Measurements from ENCODE around the gene GLI1. TPM values are rescaled to one million over a fixed set of nuclear protein-coding genes. Genes with fewer than 3 reads are reported as not detected.
"Not testable (repeated sequence)": the region's sequence is repeated elsewhere in the genome, so short reads cannot be mapped to it uniquely, and the experiment has no call there.

The GLI1 gene
- total RNA-seq (10 to 100 TPM in 1 of 2 donors, 1 to 10 TPM in 1; 2.4 to 15.5 TPM), polyA plus RNA-seq (1 to 10 TPM in 1 of 2 donors, under 1 TPM in 1; 0.25 to 2.1 TPM)
- long read RNA-seq, donor 1, partial matches to known transcripts, result 3 of 3 reads
- long read RNA-seq, donor 1, other reads (novel, unspliced or antisense), result 0 of 3 reads
- long read RNA-seq, donor 2, partial matches to known transcripts, result 2 of 3 reads
- long read RNA-seq, donor 2, other reads (novel, unspliced or antisense), result 1 of 3 reads

GRCh38 chr12:57459750-57460467 is at the start of gene GLI1:
Gene GLI1 (plus strand): TSS chr12:57459785. CDS start chr12:57463692, 3,907 bp downstream.
- ATAC-seq (ENCODE audit: low FRiP score), result no peak

GRCh38 chr12:57410534-57410933 is 49.1 kb upstream of the GLI1 start:
- Histone ChIP-seq H3K9me3 (ENCODE audit: control insufficient read depth, low read length) (no peaks in the 10 kb centered on the region), H3K36me3 (ENCODE audit: control insufficient read depth in 1 of 2, insufficient read depth in 2 of 2, low read length in 1 of 2) (no peaks in the 10 kb centered on the region), H3K27me3 (ENCODE audit: control insufficient read depth in 1 of 2, insufficient read depth in 2 of 2, low read length in 1 of 2) (no peaks in the 10 kb centered on the region), H3K4me3 (ENCODE audit: low read length in 2 of 2) (no peak overlapping the region), H3K27ac (ENCODE audit: low read depth in 1 of 2, low read length in 2 of 2) (no peak overlapping the region), H3K4me1 (ENCODE audit: control insufficient read depth in 1 of 2, insufficient read depth in 2 of 2, low read length in 2 of 2) (peaks cover 2 to 3% of the 10 kb centered on the region in 2 donors)
- intact Hi-C loops (cut with DNase I), result no loop called here
- WGBS, 2 donors, result 98 to 99% methylated on average over 4 of the region's 4 CpGs
- ATAC-seq (ENCODE audit: low FRiP score), result no peak
- DNase-seq, result no peak

More at GRCh38 chr12:57459750-57460467, at the start of gene GLI1:
- Histone ChIP-seq H3K27me3 (ENCODE audit: control insufficient read depth in 1 of 2, insufficient read depth in 2 of 2, low read length in 1 of 2) (no peaks in the 10 kb centered on the region), H3K4me1 (ENCODE audit: control insufficient read depth in 1 of 2, insufficient read depth in 2 of 2, low read length in 2 of 2) (no peaks in the 10 kb centered on the region), H3K27ac (ENCODE audit: low read depth in 1 of 2, low read length in 2 of 2) (peak within 1 kb of the TSS in 1 of 2 donors; percentile 43), H3K9me3 (ENCODE audit: control insufficient read depth, low read length) (no peaks in the 10 kb centered on the region), H3K4me3 (ENCODE audit: low read length in 2 of 2) (peak within 1 kb of the TSS; percentile 67 to 70), H3K36me3 (ENCODE audit: control insufficient read depth in 1 of 2, insufficient read depth in 2 of 2, low read length in 1 of 2) (no peaks in the 10 kb centered on the region)
- intact Hi-C loops (cut with DNase I), result no loop called here
- WGBS, 2 donors, result 1 to 2% methylated on average over 7 to 36 of the region's 36 CpGs
- no peak for DNase-seq

- H3K9me3 ChIP-seq (ENCODE audit: control insufficient read depth, low read length); intact Hi-C loops (cut with DNase I); ATAC-seq (ENCODE audit: low FRiP score); H3K27me3 ChIP-seq (ENCODE audit: control insufficient read depth in 1 of 2, insufficient read depth in 2 of 2, low read length in 1 of 2); H3K4me1 ChIP-seq (ENCODE audit: control insufficient read depth in 1 of 2, insufficient read depth in 2 of 2, low read length in 2 of 2); H3K27ac ChIP-seq (ENCODE audit: low read depth in 1 of 2, low read length in 2 of 2); H3K4me3 ChIP-seq (ENCODE audit: low read length in 2 of 2); DNase-seq; H3K36me3 ChIP-seq (ENCODE audit: control insufficient read depth in 1 of 2, insufficient read depth in 2 of 2, low read length in 1 of 2): not testable (repeated sequence)
- 94 to 95% methylated on average over 6 of the region's 6 CpGs for WGBS, 2 donors
These were observed 45.4 kb upstream of the GLI1 start for GRCh38 chr12:57414160-57414559.

DNA sequence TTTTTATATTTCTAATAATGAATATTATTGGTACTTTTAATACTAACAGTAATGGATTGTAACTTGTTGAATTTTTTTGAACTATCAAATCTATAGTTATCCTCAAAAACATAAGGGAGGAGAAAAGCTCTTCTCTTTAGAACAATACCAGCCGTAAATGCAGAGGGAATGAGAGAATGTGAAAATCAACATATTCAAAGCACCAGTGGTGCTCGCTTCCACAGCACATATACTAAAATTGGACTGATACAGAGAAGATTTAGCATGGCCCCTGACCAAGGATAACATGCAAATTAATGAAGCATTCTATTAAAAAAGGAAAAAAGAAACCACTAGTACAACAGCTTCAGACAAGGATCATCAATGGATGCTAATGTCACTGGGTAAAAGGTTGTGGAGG is 44.5 kb upstream of the GLI1 start:
- H3K27me3 ChIP-seq (ENCODE audit: control insufficient read depth in 1 of 2, insufficient read depth in 2 of 2, low read length in 1 of 2), result no peaks in the 10 kb centered on the region
- H3K36me3 ChIP-seq (ENCODE audit: control insufficient read depth in 1 of 2, insufficient read depth in 2 of 2, low read length in 1 of 2), result no peaks in the 10 kb centered on the region
- H3K27ac ChIP-seq (ENCODE audit: low read depth in 1 of 2, low read length in 2 of 2), result no peak overlapping the region
- H3K4me1 ChIP-seq (ENCODE audit: control insufficient read depth in 1 of 2, insufficient read depth in 2 of 2, low read length in 2 of 2), result peaks cover 2 to 3% of the 10 kb centered on the region in 2 donors
- DNase-seq (no peak), ATAC-seq (ENCODE audit: low FRiP score) (no peak)
- intact Hi-C loops (cut with DNase I), result no loop called here
- no peaks in the 10 kb centered on the region for H3K9me3 ChIP-seq (ENCODE audit: control insufficient read depth, low read length)
- H3K4me3 ChIP-seq (ENCODE audit: low read length in 2 of 2), result no peak overlapping the region
- WGBS, 2 donors, result 52 to 60% methylated on average over 2 of the region's 2 CpGs

- 87 to 88% methylated on average over 8 of the region's 8 CpGs for WGBS, 2 donors
- DNase-seq, result no peak
- H3K4me1 ChIP-seq (ENCODE audit: control insufficient read depth in 1 of 2, insufficient read depth in 2 of 2, low read length in 2 of 2), result peaks cover 0 to 3% of the 10 kb centered on the region in 2 donors
- H3K9me3 ChIP-seq (ENCODE audit: control insufficient read depth, low read length), result no peaks in the 10 kb centered on the region
- H3K27me3 ChIP-seq (ENCODE audit: control insufficient read depth in 1 of 2, insufficient read depth in 2 of 2, low read length in 1 of 2), result no peaks in the 10 kb centered on the region
- ATAC-seq (ENCODE audit: low FRiP score), result no peak
- H3K36me3 ChIP-seq (ENCODE audit: control insufficient read depth in 1 of 2, insufficient read depth in 2 of 2, low read length in 1 of 2), result no peaks in the 10 kb centered on the region
- intact Hi-C loops (cut with DNase I), result no loop called here
- no peak overlapping the region for H3K27ac ChIP-seq (ENCODE audit: low read depth in 1 of 2, low read length in 2 of 2)
- no peak overlapping the region for H3K4me3 ChIP-seq (ENCODE audit: low read length in 2 of 2)
These were observed 43.3 kb upstream of the GLI1 start for GRCh38 chr12:57416039-57416996.

DNA sequence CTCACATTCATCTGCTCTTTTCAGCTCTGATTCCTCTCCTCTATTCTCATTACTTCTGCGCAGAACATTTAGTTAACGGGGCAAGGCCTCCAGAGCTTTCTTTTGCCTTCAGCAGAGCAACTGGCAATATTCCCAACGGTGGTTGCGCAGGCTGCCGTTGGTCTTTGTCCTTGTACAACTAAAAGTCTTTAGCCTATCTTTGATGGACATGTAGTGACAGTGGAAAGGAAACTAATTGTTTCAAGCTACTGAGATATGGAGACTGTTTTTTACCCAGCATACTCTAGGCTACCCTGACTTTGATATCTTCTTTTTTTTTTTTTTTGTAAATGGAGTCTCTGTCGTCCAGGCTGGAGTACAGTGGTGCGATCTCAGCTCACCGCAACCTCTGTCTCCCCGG is 41.3 kb upstream of the GLI1 start:
- no peaks in the 10 kb centered on the region for H3K27me3 ChIP-seq (ENCODE audit: control insufficient read depth in 1 of 2, insufficient read depth in 2 of 2, low read length in 1 of 2)
- no peaks in the 10 kb centered on the region for H3K36me3 ChIP-seq (ENCODE audit: control insufficient read depth in 1 of 2, insufficient read depth in 2 of 2, low read length in 1 of 2)
- intact Hi-C loops (cut with DNase I), result no loop called here
- H3K4me1 ChIP-seq (ENCODE audit: control insufficient read depth in 1 of 2, insufficient read depth in 2 of 2, low read length in 2 of 2), result peaks cover 0 to 3% of the 10 kb centered on the region in 2 donors
- WGBS, 2 donors, result 82 to 83% methylated on average over 9 of the region's 9 CpGs
- H3K27ac ChIP-seq (ENCODE audit: low read depth in 1 of 2, low read length in 2 of 2), result peak overlapping the region in 1 of 2 donors; percentile 3
- no peaks in the 10 kb centered on the region for H3K9me3 ChIP-seq (ENCODE audit: control insufficient read depth, low read length)
- no peak for DNase-seq
- no peak overlapping the region for H3K4me3 ChIP-seq (ENCODE audit: low read length in 2 of 2)
- no peak for ATAC-seq (ENCODE audit: low FRiP score)

DNA sequence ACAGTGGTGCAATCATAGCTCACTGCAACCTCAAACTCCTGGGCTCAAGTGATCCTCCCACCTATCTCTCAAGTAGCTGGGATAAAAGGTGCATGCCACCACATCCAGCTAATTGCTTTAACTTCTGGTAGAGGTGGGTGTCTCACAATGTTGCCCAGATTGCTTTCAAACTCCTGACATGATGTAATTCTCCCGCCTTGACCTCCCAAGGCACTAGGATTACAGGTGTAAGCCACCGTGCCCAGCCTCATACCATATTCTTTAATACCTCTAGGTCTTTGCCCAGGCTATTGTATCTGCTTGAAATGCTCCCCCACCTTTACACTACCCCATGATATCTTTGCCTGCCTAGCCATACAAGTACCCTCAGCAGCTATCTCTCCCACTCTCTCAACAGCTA is 40.1 kb upstream of the GLI1 start:
- intact Hi-C loops (cut with DNase I), result no loop called here
- no peaks in the 10 kb centered on the region for H3K9me3 ChIP-seq (ENCODE audit: control insufficient read depth, low read length)
- H3K36me3 ChIP-seq (ENCODE audit: control insufficient read depth in 1 of 2, insufficient read depth in 2 of 2, low read length in 1 of 2), result no peaks in the 10 kb centered on the region
- ATAC-seq (ENCODE audit: low FRiP score) (no peak), DNase-seq (no peak)
- no peak overlapping the region for H3K27ac ChIP-seq (ENCODE audit: low read depth in 1 of 2, low read length in 2 of 2)
- H3K27me3 ChIP-seq (ENCODE audit: control insufficient read depth in 1 of 2, insufficient read depth in 2 of 2, low read length in 1 of 2), result no peaks in the 10 kb centered on the region
- WGBS, 2 donors, result 94 to 96% methylated on average over 2 of the region's 2 CpGs
- H3K4me1 ChIP-seq (ENCODE audit: control insufficient read depth in 1 of 2, insufficient read depth in 2 of 2, low read length in 2 of 2), result peaks cover 0 to 3% of the 10 kb centered on the region in 2 donors
- H3K4me3 ChIP-seq (ENCODE audit: low read length in 2 of 2), result no peak overlapping the region

- ATAC-seq (ENCODE audit: low FRiP score) (no peak), DNase-seq (no peak)
- H3K4me1 ChIP-seq (ENCODE audit: control insufficient read depth in 1 of 2, insufficient read depth in 2 of 2, low read length in 2 of 2), result no peaks in the 10 kb centered on the region
- H3K4me3 ChIP-seq (ENCODE audit: low read length in 2 of 2), result no peak overlapping the region
- intact Hi-C loops (cut with DNase I), result no loop called here
- no peaks in the 10 kb centered on the region for H3K36me3 ChIP-seq (ENCODE audit: control insufficient read depth in 1 of 2, insufficient read depth in 2 of 2, low read length in 1 of 2)
- H3K9me3 ChIP-seq (ENCODE audit: control insufficient read depth, low read length), result no peaks in the 10 kb centered on the region
- no peak overlapping the region for H3K27ac ChIP-seq (ENCODE audit: low read depth in 1 of 2, low read length in 2 of 2)
- 95 to 96% methylated on average over 5 of the region's 5 CpGs for WGBS, 2 donors
- H3K27me3 ChIP-seq (ENCODE audit: control insufficient read depth in 1 of 2, insufficient read depth in 2 of 2, low read length in 1 of 2), result no peaks in the 10 kb centered on the region
These were observed 39.1 kb upstream of the GLI1 start for GRCh38 chr12:57420482-57420881.

Measured in aorta (tissue), 5 donors.